Lower lobe of right lung (tissue), 2 donors: ENCODE measurements around the gene ANGPT4. TPM values are rescaled to one million over a fixed set of nuclear protein-coding genes. Genes with fewer than 3 reads are reported as not detected.

Experiments used
- ATAC-seq, 2 donors: fragments of 200-7000 bp; cut with Tn5 transposase; one replicate each; pipeline ENCODE4 v1.9.1; 2020 to 2022; ENCODE audit warnings: mild to moderate bottlenecking in 2 of 2, moderate library complexity in 2 of 2
- DNase-seq: peaks from one replicate; pipeline ENCODE4 v3.0.0-alpha.2; 2020
- H3K27ac ChIP-seq: fragments of 200-600 bp; one replicate; pipeline ENCODE4 v1.8.0; 2022
- H3K27me3 ChIP-seq: fragments of 200-600 bp; one replicate; pipeline ENCODE4 v1.8.0; 2022; ENCODE audit warnings: low read depth
- H3K36me3 ChIP-seq: fragments of 200-600 bp; one replicate; pipeline ENCODE4 v1.8.0; 2022; ENCODE audit warnings: mild to moderate bottlenecking
- H3K4me1 ChIP-seq: fragments of 200-600 bp; one replicate; pipeline ENCODE4 v1.8.0; 2022
- H3K4me3 ChIP-seq: fragments of 200-600 bp; one replicate; pipeline ENCODE4 v1.8.0; 2022; ENCODE audit warnings: mild to moderate bottlenecking
- H3K9me3 ChIP-seq: fragments of 200-600 bp; one replicate; pipeline ENCODE4 v1.8.0; 2022
- intact Hi-C: fragments of 100-400 bp; cut with DNase I; formaldehyde crosslinking; loops from one replicate; pipeline ENCODE4 v1.11.0; 2022
- total RNA-seq: library from RNA; stranded (reverse); fragmentation: NEBNext Ultra II Directional; extraction: Animal tissue kit (Norgen Biotek cat#: 25700); gene quantifications from one replicate; pipeline ENCODE4 v1.2.1, GENCODE V29; 2021
- TF ChIP-seq, protein P1 (sequence below): fragments of 200-600 bp; IDR thresholded peaks from one replicate; pipeline ENCODE4 v1.8.0; 2022; ENCODE audit warnings: antibody characterized with exemption, mild to moderate bottlenecking
- donor health status: DM: no; HTN: yes; CAD: no; lungs with severe emphysema.

Gene ANGPT4
- total RNA-seq, 1 donor from 2014 or later: 6.0 TPM

DNA sequence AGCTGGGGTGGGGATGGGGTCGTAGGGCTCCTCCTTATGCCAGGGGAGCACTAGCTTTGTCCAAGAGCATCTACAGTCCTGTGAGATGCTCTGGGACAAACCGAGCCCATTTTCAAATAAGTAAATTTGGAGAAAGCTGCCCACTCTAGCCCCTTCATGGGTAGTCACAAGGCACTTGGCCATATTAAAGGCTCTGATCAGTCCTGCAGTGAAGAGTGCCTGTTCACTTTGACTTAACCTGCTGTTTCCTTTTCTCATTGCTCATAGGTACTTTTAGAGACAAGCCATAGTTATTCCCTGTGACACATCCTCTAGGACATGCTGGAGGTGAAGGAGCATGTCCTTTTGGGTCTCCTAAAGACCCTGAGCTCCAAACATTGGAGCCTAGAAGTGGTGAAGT lies 44.2 kb downstream of the ANGPT4 start:
- no peaks in the 10 kb centered on the region for H3K27me3 ChIP-seq
- intact Hi-C loops: no loop called here
- ATAC-seq (no peak), DNase-seq (no peak)
- H3K27ac ChIP-seq: no peak overlapping the region
- no peaks in the 10 kb centered on the region for H3K9me3 ChIP-seq
- H3K4me1 ChIP-seq: no peaks in the 10 kb centered on the region
- TF ChIP-seq, protein P1, sequence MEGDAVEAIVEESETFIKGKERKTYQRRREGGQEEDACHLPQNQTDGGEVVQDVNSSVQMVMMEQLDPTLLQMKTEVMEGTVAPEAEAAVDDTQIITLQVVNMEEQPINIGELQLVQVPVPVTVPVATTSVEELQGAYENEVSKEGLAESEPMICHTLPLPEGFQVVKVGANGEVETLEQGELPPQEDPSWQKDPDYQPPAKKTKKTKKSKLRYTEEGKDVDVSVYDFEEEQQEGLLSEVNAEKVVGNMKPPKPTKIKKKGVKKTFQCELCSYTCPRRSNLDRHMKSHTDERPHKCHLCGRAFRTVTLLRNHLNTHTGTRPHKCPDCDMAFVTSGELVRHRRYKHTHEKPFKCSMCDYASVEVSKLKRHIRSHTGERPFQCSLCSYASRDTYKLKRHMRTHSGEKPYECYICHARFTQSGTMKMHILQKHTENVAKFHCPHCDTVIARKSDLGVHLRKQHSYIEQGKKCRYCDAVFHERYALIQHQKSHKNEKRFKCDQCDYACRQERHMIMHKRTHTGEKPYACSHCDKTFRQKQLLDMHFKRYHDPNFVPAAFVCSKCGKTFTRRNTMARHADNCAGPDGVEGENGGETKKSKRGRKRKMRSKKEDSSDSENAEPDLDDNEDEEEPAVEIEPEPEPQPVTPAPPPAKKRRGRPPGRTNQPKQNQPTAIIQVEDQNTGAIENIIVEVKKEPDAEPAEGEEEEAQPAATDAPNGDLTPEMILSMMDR: no peak
- no peaks in the 10 kb centered on the region for H3K36me3 ChIP-seq
- no peak overlapping the region for H3K4me3 ChIP-seq

DNA sequence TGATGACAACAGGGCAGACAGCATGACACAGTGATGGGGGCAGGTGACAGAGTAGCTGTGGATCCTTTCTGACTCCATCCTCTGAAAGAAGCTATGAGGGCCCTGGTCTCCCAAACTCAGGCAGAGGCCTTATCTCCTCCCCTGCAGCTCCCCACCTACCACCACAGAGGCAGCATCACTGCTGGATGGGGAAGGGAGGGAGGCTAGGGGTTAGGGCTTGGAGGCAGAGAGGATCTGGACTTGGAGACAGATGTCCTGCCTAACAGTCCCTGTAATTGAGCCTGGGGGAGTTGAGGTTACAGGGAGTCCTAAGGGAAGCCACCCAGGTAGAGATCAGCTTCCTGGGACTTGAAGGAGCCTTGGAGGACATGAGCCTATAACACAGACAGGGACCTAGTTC lies 44.7 kb downstream of the ANGPT4 start:
- Histone ChIP-seq H3K4me1 (no peaks in the 10 kb centered on the region), H3K4me3 (no peak overlapping the region), H3K9me3 (no peaks in the 10 kb centered on the region), H3K27ac (no peak overlapping the region), H3K27me3 (no peaks in the 10 kb centered on the region), H3K36me3 (no peaks in the 10 kb centered on the region)
- intact Hi-C loops: no loop called here
- TF ChIP-seq, protein P1: no peak
- DNase-seq (no peak), ATAC-seq (no peak)

DNA sequence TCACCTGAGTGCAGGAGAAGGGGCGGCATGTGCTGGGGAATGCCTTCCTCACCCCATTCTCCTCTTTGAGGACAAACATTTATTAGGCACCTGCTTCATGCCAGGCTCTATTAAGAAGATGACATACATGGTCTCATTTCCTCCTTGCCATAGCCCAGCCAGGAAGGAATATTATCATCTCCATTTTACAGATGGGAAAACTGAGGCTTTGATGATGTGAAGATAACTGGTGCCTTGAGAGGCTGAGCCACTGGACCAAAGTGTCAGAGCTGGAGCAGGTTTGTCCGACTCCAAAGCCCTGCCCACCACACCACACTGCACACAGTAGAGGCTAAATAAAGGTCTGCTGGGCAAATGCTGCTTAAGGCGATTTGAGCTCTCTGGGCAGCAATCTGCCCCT lies 45.4 kb downstream of the ANGPT4 start:
- Histone ChIP-seq H3K4me3 (no peak overlapping the region), H3K9me3 (no peaks in the 10 kb centered on the region), H3K36me3 (no peaks in the 10 kb centered on the region), H3K27ac (no peak overlapping the region), H3K27me3 (no peaks in the 10 kb centered on the region), H3K4me1 (no peaks in the 10 kb centered on the region)
- TF ChIP-seq, protein P1: no peak
- DNase-seq (no peak), ATAC-seq (no peak)
- intact Hi-C loops: no loop called here

DNA sequence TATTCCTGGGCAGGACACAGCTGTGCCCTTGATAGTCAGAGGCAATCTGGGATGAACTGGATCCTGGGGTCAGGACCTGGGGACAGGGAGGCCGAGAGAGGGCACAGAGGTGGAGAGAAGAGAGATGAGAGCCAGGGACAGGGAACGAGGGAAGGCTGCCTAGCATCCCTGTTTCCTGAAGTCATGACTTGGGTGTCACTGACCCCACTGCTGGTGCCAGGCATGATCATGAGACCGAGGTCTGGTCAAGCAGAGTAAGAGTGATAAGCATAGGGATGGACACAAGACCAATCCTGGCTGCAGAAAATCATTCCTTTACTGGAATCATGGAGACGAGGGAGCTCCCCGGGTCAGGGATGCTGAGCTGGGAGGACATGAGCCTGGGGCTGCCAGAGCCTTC lies 46.5 kb downstream of the ANGPT4 start:
- H3K4me1 ChIP-seq: no peaks in the 10 kb centered on the region
- H3K36me3 ChIP-seq: no peaks in the 10 kb centered on the region
- DNase-seq (no peak), ATAC-seq (no peak)
- no peaks in the 10 kb centered on the region for H3K9me3 ChIP-seq
- no peaks in the 10 kb centered on the region for H3K27me3 ChIP-seq
- H3K4me3 ChIP-seq: no peak overlapping the region
- intact Hi-C loops: no loop called here
- TF ChIP-seq, protein P1: no peak
- H3K27ac ChIP-seq: no peak overlapping the region

DNA sequence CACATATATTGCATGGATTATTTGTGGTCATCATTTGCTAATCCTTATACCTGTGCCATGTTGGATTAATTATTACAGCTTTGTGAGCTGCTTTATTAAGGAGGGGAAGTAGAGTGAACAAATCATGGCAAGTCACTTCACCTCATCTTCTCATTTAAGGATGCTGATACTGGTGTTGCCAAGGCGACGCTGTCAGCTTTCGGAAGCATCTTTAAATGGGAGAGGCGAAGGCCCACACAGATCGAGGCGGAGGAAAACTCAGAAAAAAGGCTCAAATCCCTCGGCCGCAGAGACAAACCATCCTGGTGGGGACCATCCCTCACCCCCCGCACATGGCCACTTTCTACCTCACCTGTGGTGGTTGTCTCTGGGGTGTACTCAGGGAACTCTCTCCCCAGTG lies 47.9 kb downstream of the ANGPT4 start:
- no peak for ATAC-seq
- Histone ChIP-seq H3K36me3 (no peaks in the 10 kb centered on the region), H3K27ac (no peak overlapping the region), H3K27me3 (no peaks in the 10 kb centered on the region), H3K9me3 (no peaks in the 10 kb centered on the region), H3K4me3 (no peak overlapping the region), H3K4me1 (no peaks in the 10 kb centered on the region)
- intact Hi-C loops: no loop called here
- no peak for DNase-seq
- TF ChIP-seq, protein P1: no peak

- Histone ChIP-seq H3K4me1 (no peaks in the 10 kb centered on the region), H3K27ac (no peak overlapping the region), H3K36me3 (no peaks in the 10 kb centered on the region), H3K9me3 (no peaks in the 10 kb centered on the region), H3K4me3 (no peak overlapping the region), H3K27me3 (no peaks in the 10 kb centered on the region)
- ATAC-seq (no peak), DNase-seq (no peak)
- intact Hi-C loops: no loop called here
- TF ChIP-seq, protein P1: no peak
These were observed 50.7 kb downstream of the ANGPT4 start for GRCh38 chr20:865440-865839.
